ENCODE measurements around the gene KCNQ1OT1.

DNA sequence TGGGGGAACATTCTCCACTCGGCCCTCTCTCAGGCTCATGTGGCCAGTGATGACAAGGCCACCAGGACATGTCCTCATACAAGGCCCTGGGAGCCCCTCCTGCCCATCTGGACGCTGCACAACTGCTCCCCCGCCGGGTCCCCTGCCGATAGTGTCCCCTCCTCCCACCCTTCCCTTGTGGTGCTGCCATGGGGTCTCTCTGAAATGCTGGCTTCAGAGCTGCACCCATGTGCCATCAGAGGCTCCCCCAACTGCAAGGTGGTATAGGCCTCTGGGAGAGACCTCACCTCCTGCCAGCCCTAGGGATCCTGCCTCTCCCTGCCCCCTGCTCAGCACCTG, 113.0 kb downstream of the KCNQ1OT1 start:
- TF ChIP-seq, protein P1, sequence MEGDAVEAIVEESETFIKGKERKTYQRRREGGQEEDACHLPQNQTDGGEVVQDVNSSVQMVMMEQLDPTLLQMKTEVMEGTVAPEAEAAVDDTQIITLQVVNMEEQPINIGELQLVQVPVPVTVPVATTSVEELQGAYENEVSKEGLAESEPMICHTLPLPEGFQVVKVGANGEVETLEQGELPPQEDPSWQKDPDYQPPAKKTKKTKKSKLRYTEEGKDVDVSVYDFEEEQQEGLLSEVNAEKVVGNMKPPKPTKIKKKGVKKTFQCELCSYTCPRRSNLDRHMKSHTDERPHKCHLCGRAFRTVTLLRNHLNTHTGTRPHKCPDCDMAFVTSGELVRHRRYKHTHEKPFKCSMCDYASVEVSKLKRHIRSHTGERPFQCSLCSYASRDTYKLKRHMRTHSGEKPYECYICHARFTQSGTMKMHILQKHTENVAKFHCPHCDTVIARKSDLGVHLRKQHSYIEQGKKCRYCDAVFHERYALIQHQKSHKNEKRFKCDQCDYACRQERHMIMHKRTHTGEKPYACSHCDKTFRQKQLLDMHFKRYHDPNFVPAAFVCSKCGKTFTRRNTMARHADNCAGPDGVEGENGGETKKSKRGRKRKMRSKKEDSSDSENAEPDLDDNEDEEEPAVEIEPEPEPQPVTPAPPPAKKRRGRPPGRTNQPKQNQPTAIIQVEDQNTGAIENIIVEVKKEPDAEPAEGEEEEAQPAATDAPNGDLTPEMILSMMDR (IDR thresholded peaks at IDR 0.05) = no peak
- TF ChIP-seq EP300 (IDR thresholded peaks at IDR 0.05) = no peak
- no peak for TF ChIP-seq POLR2A (IDR thresholded peaks at IDR 0.05; ENCODE audit: low read depth)
